D721Med (cell line): Measurements from ENCODE around the gene CKM.

ENCODE experiments used
- DNase-seq: peaks from one replicate; pipeline ENCODE4 v3.0.0; 2011; ENCODE audit warnings: low spot score; ENCODE audit not compliant: insufficient read length
- FAIRE-seq: peaks from 2 replicates; lab custom pipeline; 2011; peaks lifted over from hg19 to GRCh38; lab: Jason Lieb, UNC
- CTCF ChIP-seq: IDR thresholded peaks from 2 replicates; pipeline ENCODE4 v1.5.1; 2012; ENCODE audit warnings: mild to moderate bottlenecking, control low read depth; ENCODE audit not compliant: insufficient read depth; ENCODE audit errors: missing control alignments

CKM gene

DNA sequence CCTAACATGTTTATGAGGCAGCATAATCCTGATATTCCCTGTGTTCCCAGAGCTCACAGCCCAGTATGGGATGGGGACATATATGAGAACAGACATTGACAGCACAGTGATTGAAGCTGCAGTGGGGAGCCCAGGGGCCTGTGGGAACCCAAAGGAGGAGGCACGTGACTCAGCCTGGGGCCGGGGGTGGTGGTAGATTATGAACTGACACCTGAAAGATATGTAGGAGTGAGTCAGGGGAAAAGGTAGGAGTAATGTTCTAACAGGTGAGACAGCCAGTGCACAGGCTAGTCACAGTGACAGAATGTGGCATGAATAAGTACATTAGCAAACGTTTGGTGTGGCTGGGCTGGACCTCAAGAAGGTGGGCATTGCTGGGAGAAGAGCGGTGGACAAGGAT is 29.0 kb downstream of the CKM start:
- TF ChIP-seq CTCF, result no peak
- no peak for DNase-seq
- FAIRE-seq, result no peak

- DNase-seq (no peak), FAIRE-seq (no peak)
- TF ChIP-seq CTCF, result no peak
Observed at GRCh38 chr19:45291834-45292233, 30.8 kb downstream of the CKM start.

DNA sequence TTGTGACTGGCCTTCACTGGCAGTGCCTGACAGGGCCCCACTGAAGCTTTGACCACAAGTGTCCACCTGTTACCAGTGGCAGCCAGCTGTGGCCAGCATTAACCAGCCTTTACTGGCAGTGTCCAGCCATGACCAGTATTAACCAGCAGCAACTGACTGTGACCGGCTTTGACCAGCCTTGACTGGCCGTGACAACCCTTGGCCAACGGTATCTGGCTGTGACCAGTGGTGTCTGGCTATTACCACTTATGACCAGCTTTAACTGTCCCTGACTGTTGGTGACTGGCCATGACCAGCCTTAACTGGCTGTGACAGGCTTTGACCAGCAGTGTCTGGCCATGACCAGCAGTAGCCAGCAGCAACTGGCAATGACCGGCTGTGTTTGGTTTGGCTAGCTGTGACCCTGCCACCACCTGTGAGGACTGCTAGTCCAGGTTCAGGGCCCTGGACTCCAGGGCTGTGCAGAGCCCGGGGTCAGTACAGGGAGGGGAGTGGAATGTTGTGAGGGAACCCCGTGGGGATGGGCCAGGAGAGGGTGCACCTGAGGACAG is 32.2 kb downstream of the CKM start:
- TF ChIP-seq CTCF, result no peak
- DNase-seq, result no peak
- no peak for FAIRE-seq

GRCh38 chr19:45283443-45284033 is 39.1 kb downstream of the CKM start:
- TF ChIP-seq CTCF, result no peak
- DNase-seq (no peak), FAIRE-seq (no peak)

DNA sequence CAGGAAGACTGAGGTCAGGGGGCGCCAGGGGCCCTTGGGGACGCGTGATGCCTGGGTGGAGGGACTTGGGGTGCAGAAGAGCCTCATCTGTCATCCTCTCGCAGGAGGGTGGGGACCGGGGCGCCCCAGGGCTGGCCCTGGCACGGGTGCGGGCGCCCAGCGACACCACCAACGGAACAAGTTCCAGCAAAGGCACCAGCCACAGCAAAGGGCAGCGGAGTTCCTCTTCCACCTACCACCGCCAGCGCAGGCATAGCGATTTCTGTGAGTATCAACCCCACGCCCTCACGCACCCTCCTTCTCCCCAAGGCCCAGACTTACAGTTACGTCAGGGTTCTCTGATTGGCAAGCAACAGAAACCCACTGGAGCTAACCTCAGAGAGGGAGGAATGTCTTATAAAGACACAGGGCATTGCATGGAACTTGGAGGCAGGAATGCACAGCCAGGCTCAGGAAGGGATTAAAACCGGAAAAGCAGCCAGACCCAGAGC is 42.2 kb downstream of the CKM start:
- FAIRE-seq (no peak), DNase-seq (no peak)

GRCh38 chr19:45279587-45280192 is 43.0 kb downstream of the CKM start:
- TF ChIP-seq CTCF, result no peak
- FAIRE-seq, result no peak
- DNase-seq, result no peak

More for the DNA sequence above, 42.2 kb downstream of the CKM start:
- TF ChIP-seq CTCF, result no peak

DNA sequence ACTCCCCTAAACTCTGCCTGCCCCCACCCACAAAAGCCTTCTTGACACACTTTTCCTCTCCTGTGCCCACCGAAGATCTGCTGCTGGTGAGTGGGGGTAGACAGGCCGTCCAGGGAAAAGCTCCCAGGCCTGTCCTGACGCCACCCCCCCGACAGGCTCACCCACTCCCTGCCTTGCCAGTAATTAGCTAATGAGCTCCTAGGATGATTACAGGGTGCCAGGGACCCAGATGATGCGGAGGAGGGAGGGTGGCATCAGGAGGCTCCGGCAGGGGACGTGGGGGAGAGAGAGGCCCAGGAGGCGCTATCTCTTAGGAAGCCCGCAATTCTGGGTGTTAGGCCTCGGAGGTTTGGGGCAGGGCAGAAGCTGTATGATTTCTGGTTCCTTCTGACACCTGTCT is 44.6 kb downstream of the CKM start:
- no peak for DNase-seq
- TF ChIP-seq CTCF, result no peak
- no peak for FAIRE-seq
